HG03097 (cell line): ENCODE measurements around the gene EGFR.

ENCODE experiments used
- ATAC-seq: cut with Tn5 transposase; IDR thresholded peaks from one replicate; pipeline ENCODE4 v1.9.1; 2021; ENCODE audit not compliant: unreplicated experiment, low FRiP score

EGFR gene

GRCh38 chr7:55231736-55232280, 213.0 kb downstream of the EGFR start:
- no peak for ATAC-seq

GRCh38 chr7:55233001-55233400, 214.2 kb downstream of the EGFR start:
- no peak for ATAC-seq

DNA sequence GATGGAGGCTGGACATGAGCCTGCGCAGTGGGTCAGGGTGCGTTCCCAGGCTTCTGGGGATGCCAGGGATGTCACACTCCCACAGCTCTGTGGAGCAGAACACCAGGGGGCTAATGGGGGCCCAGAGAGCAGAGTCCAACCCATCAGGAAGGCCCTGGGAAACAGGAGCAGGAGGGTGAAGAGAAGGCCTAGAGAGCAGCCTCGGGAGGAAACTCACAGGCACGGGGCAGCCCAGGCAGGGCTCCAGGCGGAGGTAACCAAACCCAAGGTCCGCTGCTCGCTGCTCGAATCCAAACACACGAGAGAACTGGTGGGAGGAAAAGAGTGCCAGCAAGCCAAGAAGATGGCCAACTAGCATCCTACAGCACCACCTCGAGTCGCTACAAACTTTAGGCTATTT, 215.6 kb downstream of the EGFR start:
- no peak for ATAC-seq

DNA sequence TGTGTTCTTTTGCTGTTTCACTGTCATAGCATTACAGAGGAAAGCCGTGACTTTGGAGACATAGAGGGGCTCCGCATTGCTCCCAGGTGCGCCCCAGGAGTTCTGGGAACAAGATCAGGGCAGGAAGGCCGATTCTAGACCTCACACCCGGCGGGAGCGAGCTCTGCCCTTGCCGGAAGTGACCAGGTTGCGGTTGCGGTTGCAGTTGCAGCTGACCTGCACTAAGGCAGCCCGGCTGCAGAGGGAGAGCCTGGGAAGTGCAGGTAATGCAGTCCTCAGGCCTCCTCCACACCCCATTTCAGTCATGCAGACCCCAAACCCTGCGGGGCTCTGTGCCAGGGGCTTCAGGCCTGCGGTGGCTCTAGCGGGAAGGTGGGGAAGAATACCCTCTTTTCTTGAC, 216.3 kb downstream of the EGFR start:
- no peak for ATAC-seq

DNA sequence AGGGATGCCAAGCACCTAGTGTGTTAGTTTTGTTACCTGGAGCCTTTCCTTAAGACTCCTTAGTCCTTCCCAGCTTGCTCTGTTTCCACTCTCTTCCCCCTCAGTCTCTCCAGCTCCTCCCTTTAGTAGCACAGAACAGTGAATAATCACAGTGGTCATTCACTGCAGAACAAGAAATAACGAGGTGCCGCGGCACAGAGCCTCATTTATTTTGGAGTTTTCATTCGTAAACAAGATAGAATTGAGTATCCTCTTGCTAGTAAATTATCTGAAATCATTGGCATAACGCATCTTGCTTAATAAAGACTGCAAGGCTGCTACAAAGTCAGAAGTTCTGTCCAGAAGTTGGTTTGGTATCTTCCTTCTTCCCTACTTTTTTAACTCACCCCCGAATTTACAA, 217.0 kb downstream of the EGFR start:
- ATAC-seq, result no peak

DNA sequence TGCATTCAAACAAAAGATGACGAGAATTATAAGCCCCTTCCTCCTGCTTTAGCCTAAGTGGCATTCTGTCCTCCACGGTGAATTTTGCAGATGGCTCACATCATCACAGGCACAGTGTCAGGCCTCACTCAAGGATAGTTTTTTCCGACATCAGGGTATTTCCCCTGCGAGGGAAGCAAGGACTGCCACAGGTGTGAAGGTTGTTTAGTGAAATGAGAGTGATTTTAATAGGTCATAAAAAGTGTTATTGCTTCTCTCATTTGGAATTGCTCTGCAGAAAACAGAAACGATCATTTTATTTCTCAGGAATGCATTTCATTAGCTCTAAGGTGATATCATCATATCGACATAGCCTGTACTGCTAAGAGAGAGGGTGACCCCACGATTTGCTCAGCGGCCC, 217.7 kb downstream of the EGFR start:
- no peak for ATAC-seq

- no peak for ATAC-seq
These were observed 218.5 kb downstream of the EGFR start for GRCh38 chr7:55237156-55237893.

DNA sequence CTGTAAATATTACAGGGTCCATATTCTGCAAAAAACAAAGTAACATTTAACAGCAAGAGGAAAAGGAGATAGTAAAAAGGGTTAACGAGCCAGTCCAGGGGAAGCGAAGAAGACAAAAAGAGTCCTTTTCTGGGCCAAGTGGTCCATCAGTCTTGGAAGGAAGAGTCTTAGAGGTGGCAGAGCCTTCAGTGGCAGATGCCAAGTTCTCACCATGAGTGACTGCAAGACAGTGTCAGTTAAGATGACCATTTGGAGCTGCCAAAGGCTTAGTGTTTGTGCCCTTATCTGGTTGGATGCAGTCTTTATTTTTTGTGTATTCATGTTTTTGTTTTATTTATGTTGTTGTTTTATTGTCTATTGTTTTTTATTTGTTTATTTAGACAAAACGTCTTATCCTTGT, 220.6 kb downstream of the EGFR start:
- no peak for ATAC-seq

- ATAC-seq, result no peak
These were observed 221.8 kb downstream of the EGFR start for GRCh38 chr7:55240418-55241142.

DNA sequence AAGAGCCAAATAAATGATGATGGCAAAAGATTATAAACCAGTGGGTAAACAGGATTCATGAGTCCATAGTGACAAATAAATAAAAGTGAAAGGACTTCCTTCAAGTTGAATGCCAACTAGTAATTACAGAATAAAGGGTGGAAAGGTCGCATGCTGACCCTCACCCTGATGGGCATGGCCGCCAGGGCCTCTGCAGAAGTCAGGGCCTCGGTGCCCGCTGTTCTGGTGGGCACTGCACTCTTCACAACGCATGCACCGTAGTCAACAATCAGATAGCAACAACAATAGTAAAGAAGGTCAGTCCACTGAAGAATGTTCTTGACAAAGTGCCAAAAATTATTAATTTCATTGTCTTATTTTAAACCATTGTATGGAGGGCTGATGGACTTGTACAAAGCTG, 223.1 kb downstream of the EGFR start:
- ATAC-seq, result no peak

- ATAC-seq, result no peak
These were observed 223.8 kb downstream of the EGFR start for GRCh38 chr7:55242613-55243012.

DNA sequence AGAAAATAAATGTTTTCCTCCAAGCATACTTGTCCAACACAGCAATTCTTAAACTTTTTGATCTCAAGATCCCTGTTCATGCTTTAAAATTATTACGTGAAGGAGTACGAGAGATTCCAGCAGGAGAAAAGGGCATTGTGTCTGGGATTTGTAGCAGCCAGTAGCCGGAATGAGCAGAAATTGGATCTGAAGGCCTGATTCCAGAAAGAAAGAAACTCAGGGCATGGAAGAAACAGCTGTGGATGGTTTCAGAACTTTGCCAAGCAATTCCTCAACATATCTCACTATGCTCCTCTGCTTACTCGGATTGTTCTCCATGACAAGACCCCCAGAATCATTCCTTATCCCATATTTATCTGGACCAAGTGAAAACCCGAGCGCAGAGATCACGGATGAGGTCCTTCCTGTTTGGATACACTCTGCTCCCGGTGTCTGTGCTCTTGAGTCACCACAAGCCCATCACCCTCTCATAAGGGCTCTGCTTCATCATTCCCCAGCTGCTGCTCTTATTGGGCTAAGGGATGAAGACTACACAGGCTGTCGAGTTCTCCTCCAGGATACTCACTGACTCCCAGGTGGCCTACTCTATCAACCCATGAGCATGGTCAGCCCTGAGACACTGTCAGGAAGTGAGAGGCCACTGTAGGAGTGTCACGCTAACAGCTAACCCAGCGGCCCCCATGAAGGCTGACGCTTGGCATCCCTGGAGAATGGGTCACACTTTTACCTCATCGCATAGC, 225.4 kb downstream of the EGFR start:
- no peak for ATAC-seq

- no peak for ATAC-seq
These were observed 226.5 kb downstream of the EGFR start for GRCh38 chr7:55245271-55245723.

- no peak for ATAC-seq
These were observed 227.4 kb downstream of the EGFR start for GRCh38 chr7:55246171-55246570.

DNA sequence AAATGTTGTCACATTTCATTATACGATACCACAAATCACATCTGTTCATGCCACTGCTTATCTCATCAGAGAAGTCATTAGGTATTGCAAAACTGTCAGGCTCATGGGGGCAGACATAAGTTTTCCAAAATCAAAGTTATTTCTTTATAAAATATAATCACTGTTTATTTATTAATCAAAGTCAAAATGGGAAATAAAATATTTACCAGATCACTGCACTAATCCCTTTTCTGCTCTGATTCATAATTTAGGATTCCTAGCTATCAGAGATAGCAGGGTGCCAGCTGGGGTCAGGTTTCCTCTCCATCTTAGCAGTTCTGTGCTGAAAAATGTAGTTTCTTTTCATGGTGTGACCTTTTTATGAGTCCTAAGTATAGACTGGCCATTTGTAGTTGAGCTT, 228.6 kb downstream of the EGFR start:
- no peak for ATAC-seq

- no peak for ATAC-seq
These were observed 229.7 kb downstream of the EGFR start for GRCh38 chr7:55248526-55248925.

- ATAC-seq, result no peak
These were observed 230.5 kb downstream of the EGFR start for GRCh38 chr7:55249332-55249731.

GRCh38 chr7:55250313-55250712, 231.5 kb downstream of the EGFR start:
- no peak for ATAC-seq

DNA sequence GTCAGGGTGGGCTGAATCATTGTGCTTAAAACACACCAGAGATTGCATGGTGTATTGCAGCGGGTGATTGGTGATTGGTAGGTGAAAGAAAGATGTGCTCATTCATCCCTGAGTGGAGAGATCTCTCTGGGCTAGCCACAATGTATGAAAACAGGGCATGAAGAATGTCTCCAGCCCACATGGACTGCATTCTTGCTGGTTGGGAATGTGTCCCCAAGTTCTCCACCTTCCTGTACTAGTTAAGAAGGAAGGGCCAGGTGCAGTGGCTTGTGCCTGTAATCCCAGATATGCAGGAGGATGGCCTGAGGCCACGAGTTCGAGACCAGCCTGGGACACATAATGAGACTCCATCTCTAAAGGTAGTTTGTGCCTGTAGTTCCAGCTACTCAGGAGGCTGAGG, 232.5 kb downstream of the EGFR start:
- ATAC-seq, result no peak

GRCh38 chr7:55251911-55252310, 233.1 kb downstream of the EGFR start:
- no peak for ATAC-seq

DNA sequence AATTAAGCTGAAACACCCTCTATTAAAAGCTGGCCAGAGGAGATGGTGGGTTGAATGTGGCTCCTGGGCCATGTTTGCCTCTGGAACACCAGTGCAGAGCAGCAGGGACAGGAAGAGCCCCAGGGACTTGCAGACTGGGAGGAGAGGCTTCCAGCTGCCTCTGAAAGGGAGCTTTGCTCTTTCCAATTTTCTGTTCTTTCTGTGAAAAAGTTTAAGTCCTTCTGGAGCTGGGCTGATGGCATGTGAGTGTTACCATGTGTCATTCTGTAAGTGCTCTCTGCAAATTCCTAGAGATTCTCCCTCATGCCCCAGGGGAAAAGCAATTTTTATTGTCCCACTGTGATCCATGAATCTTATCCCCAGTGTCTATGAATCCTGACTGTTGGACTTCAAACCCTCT, 233.6 kb downstream of the EGFR start:
- no peak for ATAC-seq
